NCI-H1930 (cell line): Measurements from ENCODE around the gene SPTSSA.
"Not testable (repeated sequence)": the region's sequence is repeated elsewhere in the genome, so short reads cannot be mapped to it uniquely, and the experiment has no call there.

Source experiments
- DNase-seq, 2 experiments: peaks; one replicate each; lab custom pipeline; 2025; lab: John Stamatoyannopoulos, UW

The SPTSSA gene, protein sequence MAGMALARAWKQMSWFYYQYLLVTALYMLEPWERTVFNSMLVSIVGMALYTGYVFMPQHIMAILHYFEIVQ

DNA sequence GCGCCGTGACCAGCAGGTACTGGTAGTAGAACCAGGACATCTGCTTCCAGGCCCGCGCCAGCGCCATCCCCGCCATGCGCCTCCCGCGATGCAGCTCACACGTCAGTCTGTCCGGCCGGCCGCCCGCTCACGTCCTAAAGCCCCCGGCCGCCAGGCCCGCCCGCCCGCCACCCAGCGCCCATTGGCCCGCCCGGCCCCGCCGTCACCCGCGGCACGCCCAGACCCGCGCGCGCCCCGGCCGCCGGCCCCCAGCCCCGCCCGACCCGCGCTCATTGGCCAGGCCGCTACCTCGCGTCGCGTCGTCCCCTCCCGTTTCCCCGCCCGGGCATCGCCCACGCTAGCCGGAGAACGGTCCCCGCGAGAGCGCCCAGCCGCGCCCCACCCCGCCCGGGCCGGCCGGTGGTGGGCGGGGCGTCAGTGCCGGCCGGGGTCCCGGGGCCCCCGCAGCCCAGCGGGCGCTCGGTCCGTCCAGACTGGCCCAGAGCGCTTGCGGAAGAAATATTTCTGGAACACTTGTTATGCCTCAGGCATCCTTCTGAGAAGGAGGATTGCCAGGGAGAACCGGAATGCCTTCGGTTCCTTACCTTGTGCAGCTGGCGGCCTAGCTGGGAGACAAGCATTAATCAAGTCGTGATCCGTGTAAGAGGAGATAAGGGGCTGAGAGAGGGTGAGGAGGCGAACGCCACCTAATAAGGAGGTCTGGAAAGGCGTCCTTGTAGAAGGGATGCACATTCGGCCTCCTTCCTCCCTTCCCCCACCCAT lies at the start of gene SPTSSA:
SPTSSA (minus strand) TSS at position 109 of the 762 bp plus-strand sequence; CDS start at position 76, 33 bp downstream.
- DNase-seq = peak; percentile 74 to 90

DNA sequence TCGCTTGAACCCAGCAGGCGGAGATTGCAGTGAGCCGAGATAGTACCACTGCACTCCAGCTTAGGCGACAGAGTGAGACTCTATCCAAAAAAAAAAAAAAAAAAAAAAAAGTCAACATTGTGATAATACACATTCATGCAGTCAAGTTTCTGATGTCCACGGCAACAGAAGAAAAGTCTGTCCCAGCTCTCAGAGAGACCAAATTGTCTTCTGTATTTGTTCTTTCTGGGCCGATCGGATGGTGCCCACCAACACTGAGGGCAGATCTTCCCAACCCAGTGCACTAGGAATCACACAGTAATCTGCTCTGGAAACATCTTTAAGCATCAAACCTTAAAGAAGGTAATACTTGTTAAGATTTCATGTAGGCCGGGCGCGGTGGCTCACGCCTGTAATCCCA lies 45.8 kb upstream of the SPTSSA start:
- no peak for DNase-seq

DNA sequence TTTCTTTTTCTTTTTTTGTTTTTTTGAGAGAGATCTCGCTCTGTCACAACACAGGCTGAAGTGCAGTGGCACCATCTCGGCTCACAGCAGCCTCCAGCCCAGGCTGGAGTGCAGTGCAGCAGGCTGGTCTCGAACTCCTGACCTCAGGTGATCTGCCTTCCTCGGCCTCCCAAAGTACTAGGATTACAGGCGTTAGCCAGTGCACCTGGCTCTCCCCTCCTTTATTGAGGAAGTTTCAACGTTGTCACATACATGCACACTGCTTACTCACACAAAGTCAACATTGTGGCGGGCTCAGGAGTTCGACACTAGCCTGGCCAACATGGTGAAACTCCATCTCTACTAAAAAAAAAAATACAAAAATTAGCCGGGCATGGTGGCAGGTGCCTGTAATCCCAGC lies 45.4 kb upstream of the SPTSSA start:
- DNase-seq = no peak

DNA sequence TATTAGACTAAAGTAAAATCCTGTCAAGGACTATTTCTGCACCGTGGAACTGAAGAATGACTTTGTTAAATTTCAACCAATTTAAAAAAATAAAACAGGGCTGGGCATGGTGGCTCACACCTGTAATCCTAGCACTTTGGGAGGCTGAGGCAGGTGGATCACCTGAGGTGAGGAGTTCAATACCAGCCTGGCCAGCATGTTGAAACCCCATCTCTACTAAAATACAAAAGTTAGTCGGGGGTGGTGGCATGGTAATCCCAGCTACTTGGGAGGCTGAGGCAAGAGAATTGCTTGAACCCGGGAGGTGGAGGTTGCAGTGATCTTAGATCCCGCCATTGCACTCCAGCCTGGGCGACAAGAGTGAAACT lies 43.1 kb upstream of the SPTSSA start:
- DNase-seq = not testable (repeated sequence)

DNA sequence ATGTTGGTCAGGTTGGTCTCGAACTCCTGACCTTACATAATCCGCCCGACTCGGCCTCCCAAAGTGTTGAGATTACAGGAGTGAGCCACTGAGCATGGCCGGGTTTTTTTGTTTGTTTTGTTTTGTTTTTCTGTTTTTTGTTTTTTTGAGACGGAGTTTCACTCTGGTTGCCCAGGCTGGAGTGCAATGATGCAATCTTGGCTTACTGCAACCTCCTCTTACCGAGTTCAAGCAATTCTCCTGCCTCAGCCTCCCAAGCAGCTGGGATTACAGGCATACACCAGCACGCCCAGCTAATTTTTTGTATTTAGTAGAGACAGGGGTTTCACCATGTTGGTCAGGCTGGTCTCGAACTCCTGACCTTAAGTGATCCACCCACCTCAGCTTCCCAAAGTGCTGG lies 42.0 kb upstream of the SPTSSA start:
- DNase-seq = not testable (repeated sequence)

DNA sequence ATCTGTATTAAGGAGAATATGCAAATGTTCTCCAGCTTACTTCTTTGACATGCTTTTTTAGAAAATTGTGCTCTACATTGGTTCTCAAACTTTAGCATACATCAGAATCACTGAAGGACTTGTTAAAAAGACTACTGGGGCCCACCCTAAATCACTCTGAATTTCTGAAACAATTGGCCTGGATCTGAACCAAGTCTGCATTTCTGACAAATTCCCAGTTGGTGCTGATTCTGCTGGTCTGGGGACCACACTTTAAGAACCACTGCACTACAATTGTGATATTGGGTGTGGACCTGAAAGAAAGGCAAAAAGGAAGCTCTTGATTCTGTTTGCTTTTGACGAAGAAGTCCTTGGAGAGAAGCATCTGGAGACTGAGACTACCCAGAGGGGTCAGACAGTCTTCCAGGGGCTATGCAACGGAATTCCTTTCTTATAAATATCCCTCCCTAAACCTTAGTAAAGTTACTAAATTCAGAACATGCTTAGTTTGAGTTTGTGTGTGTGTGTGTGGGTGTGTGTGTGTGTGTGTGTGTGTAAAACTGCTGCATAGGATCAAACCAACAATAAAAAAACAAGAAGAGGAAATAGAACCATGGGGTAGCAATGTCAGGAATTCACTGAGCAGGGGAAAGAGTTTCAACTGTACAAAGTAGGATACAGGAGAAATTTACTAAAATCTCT lies 40.6 kb upstream of the SPTSSA start:
- no peak for DNase-seq

DNA sequence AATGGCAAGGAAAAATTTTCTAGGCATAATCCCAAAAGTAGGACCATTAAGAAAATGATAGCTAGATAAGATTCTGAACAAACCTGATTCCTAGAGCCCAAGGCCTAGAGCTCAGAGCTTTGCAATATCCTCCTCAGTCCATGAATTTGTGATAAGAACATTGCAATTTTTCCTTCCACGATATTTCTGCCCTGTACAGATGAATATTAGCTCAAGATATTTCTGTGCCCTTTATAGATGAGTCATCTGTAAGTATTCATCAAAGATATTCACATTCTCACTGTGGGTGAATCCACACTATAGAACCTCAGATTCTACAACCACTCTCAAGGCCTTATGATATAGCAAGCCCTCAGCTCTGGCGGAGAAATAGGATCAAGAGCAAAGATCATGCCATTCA lies 40.0 kb upstream of the SPTSSA start:
- no peak for DNase-seq

DNA sequence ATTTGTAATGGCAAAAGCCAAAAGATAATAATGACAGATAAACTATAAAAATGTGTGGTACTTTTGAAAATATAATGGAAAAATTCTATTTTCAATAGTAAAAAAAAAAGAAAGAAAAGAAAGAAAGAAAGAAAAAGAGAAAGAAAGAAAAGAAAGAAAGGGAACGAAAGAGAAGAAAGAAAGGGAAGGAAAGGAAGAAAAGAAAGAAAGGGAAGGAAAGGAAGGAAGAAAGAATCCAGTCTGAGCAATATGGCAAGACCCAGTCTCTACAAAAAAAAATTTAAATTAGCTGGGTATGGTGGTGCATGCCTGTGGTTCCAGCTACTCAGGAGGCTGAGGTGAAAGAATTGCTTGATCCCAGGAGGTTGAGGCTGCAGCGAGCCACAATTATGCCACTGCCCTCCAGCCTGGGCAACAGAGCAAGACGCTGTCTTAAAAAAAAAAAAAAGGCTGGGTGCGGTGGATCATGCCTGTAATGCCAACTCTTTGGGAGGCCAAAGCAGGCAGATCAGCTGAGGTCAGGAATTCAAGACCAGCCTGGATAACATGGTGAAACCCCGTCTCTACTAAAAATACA lies 39.1 kb upstream of the SPTSSA start:
- no peak for DNase-seq

DNA sequence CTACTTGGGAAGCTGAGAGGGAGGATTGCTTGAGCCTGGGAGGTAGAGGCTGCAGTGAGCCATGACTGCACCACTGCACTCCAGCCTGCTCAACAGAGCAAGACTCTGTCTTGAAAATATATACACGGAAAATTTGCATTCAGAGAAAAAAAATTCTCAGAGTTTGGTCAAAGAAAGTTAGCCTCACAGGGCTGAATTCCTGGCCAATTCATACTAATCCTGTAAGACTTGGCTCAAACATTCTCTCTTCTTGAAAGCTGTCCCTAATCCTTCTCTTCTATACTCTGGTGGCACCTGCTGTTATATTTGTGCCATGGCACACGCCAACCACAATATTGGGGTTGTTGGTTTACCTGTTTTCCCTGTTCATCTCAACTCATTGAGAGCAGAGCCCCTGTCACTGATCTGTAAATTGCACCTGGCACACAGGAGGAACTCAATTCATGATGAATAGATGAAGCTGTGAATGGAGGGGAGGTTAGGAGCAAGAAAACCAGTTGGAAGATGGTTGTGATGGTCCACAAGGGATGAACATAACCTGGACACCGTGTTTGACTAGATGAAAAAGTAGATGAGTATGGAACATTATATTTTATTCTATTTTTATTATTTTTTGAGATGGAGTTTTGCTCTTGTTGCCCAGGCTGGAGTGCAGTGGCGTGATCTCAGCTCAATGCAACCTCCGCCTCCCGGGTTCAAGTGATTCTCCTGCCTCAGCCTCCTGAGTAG lies 36.8 kb upstream of the SPTSSA start:
- no peak for DNase-seq

DNA sequence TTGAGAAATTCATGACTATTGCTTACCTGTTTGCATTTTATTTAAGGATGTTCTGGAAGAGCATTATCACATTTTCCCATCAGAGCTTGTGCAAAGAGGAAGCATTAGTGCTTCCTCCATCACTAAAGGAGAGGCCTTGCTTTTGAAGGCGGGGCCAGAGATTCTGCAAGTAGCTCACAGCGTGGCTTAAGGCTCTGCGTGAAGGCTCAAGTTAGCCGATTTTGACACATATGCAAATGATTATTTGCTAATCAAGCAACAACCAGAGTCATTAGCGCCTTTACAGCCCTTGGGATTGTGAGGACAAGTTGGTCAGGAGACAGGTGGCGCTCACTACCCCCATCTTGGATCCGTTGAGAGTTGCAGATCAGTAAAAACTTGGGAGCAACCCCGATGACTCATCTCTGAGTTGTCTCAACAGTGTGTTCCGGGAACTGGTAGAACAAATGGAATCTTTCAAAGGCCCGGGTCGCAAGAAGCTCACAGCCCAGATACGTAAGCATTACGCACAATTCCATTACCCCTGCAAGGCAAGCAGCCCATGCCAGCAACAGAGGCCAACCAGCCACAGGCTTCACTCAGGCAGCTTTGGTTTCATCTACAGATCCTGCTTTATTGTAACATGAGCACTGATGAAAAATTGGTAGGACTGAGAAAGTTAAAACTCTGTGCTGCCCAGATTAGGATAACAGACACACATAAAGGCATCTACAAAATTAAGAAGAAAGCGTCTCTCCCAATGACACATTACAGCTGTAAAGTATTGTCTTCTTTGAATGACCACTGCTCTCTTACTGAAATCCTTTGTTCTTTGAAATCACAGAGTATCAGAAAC lies 34.9 kb upstream of the SPTSSA start:
- no peak for DNase-seq

DNA sequence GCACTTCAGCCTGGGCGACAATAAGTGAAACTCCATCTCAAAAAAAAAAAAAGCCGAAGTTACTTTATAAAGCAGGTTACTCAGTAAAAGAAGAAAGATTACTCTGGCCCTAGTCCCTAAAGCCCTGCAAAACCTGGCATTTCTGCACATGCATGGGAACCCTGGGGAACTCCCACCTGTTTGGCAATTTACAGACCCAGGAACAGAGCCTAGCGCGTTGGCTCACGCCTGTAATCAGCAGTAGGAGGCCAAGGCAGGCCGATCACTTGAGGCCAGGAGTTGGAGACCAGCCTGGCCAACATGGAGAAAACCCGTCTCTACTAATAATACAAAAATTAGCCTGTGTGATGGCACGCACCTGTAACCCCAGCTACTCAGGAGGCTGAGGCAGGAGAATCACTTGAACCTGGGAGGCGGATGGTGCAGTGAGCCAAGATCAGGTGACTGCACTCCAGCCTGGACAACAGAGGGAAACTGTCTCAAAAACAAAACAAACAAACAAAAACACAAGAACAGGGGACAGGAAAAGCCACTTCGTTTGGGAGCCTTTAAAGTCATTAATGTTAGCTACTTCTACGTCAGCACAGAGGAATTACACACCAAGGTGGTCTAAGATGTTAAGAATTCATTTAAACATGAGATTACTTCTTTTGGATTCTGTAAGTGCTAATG lies 34.1 kb upstream of the SPTSSA start:
- no peak for DNase-seq

DNA sequence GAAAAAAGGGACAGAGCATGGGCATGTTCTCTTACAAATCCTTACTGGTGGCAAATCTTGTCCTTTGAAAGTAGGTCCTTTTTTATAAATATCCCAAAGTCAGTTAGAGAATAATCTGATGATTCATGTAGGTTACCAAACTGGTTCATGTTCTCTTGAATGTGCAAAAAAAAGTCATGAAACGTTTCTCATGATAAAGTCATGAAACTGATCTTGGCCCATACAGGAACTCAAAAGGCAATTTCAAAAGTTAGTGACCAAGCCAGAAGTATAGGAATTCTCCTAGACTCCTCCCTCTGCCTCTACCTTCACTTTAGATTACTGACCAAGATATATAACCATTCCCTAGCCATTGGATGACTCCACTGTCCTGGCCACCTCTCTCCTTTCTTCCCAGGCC lies 27.3 kb upstream of the SPTSSA start:
- DNase-seq = no peak

DNA sequence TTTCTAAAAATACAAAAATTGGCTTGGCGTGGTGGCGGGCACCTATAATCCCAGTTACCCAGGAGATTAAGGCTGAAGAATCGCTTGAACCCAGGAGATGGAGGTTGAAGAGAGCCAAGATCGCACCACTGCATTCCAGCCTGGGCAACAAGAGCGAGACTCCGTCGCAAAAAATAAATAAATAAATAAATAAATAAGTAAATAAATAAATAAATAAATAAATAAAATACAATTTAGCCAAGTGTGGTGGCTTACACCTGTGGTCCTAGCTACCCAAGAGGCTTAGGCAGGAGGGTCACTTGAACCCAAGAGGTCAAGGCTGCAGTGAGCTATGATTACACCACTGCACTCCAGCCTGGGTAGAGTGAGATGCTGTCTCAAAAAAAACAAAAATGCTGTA lies 26.5 kb upstream of the SPTSSA start:
- DNase-seq = no peak

DNA sequence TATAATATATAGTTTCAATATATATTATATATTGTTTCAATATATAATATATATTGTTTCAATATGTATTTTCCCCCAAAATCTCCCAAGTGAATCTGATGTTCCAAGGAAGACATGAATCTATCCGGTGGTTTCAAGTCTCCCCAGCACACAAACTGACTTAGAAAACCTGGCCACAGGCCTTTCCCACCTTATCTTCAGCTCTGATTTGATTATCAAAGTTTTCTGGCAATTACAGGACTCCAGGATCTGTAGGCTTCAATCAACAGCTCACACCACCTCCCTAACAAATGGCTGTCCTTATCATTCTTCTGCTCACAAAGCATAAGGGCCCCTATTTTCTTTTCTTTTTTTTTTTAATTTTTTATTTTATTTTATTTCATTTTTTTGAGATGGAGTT lies 22.7 kb upstream of the SPTSSA start:
- no peak for DNase-seq

DNA sequence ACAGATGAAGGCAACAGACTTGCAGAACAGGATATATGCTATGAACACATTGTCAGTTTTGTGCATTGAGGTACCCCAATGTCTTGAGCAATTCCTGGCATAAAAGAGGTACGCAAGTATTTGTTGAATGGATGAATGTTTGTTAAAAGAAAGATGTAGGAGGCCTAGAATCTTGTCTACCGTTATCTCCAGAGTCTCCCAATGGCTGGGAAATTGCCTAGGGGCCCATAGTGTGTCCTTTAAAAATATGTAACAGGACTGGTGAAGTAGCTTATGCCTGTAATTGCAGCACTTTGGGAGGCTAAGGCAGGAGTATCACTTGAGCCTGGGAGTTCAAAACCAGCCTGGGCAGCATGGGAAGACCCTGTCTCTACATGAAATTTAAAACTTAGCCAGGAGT lies 20.4 kb upstream of the SPTSSA start:
- no peak for DNase-seq

DNA sequence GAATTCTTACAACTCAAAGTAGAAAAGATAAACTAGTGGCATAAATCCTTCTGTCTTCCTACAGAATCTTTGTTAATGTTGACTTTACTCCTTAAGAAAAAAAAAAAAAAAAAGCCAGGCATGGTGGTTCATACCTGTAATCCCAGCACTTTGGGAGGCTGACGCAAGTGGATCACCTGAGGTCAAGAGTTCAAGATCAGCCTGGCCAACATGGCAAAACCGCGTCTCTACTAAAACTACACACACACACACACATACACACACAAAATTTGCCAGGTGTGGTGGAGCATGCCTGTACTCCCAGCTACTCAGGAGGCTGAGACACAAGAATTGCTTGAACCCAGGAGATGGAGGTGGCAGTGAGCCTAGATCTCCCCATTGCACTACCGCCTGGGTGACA lies 17.7 kb upstream of the SPTSSA start:
- DNase-seq = no peak

DNA sequence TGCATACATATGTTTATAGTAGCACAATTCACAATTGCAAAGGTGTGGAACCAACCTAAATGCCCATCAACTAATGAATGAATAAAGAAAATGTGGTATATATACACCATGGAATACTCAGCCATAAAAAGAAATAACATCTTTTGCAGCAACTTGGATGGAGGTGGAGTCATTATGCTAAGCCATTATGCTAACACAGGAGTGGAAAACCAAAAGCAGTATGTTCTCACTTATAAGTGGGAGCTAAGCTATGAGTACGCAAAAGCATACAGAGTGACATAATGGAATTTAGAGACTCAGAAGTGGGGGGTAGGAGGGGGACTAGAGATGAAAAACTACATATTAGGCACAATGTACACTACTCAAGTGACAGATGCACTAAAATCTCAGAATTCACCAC lies 16.2 kb upstream of the SPTSSA start:
- no peak for DNase-seq

DNA sequence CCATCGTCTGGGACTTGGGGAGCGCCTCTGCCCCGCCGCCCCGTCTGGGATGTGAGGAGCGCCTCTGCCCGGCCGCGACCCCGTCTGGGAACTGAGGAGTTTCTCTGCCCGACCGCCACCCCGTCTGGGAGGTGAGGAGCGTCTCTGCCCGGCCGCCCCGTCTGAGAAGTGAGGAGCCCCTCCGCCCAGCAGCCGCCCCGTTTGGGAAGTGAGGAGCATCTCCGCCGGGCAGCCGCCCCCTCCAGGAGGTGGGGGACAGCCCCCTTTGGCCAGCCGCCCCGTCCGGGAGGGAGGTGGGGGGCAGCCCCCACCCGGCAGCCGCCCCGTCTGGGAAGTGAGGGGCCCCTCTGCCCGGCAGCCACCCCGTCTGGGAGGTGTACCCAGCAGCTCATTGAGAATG lies 14.0 kb upstream of the SPTSSA start:
- not testable (repeated sequence) for DNase-seq

DNA sequence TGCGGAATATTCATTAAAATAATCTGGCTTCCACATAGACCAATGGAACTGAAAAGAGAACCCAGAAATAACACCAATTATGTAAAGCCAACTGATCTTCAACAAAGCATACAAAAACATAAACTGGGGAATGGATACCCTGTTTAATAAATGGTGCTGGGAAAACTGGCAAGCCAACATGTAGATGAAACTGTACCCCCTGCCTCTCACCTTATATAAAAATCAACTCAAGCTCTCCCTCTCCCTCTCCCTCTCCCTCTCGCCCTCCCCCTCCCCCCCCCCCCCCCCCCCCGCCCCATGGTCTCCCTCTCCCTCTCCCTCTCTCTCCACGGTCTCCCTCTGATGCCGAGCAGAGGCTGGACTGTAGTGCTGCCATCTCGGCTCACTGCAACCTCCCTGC lies 13.1 kb upstream of the SPTSSA start:
- no peak for DNase-seq

DNA sequence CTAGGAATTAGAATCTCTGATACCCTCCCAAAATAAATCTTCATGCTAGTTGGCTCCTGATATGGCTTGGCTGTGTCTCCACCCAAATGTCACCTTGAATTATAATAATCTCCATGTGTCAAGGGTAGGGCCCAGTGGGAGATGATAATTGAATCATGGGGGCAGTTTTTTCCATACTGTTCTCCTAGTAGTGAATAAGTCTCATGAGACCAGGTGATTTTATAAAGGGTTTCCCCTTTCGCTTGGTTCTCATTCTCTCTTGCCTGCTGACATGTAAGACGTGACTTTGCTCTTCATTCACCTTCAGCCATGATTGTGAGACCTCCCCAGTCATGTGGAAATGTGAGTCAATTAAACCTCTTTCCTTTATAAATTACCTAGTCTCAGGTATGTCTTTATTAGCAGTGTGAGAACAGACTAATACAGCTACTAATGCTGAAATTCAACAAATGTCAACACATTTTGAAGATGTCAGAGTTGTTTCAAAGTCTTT lies 12.2 kb upstream of the SPTSSA start:
- DNase-seq = no peak

DNA sequence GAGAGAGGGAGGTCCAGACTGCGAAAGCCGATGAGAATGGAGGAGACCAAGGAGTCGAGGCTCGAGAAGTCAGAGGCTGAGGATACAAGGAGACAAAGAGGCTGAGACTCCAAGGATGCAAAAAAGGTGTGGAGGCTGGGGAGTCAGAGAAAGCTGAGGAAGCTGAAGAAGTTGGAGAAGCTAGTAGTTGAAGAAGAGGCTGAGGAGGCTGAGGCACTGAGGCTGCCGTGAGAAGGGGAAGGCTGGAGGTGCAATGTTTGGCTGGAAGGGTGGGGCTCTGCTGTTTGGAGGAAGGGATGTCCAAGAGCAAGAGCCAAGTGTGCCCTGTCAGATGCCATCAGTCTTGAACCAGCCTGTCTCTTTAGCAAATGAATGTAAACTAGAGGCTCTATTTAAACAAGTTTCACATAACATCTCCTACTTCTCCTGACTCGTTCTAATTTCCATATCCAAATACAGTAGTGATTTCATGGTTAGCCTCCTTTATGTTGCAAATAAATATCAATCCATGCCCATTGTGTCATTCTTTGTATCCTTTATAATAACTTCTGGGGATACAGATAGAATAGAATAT lies 10.8 kb upstream of the SPTSSA start:
- DNase-seq = no peak
